GM19035 (cell line): ENCODE measurements around the gene CFAP410.
"Not testable (repeated sequence)": the region's sequence is repeated elsewhere in the genome, so short reads cannot be mapped to it uniquely, and the experiment has no call there.

ENCODE experiments used
- ATAC-seq: cut with Tn5 transposase; IDR thresholded peaks from one replicate; pipeline ENCODE4 v1.9.1; 2021; ENCODE audit not compliant: unreplicated experiment

The CFAP410 gene

GRCh38 chr21:44351535-44352252 is 12.5 kb upstream of the CFAP410 start:
- ATAC-seq = no peak

GRCh38 chr21:44350773-44351481 is 11.7 kb upstream of the CFAP410 start:
- ATAC-seq = no peak

GRCh38 chr21:44349847-44350772 is 10.9 kb upstream of the CFAP410 start:
- no peak for ATAC-seq

GRCh38 chr21:44349416-44349846 is 10.2 kb upstream of the CFAP410 start:
- ATAC-seq = no peak

GRCh38 chr21:44348861-44349260 is 9.7 kb upstream of the CFAP410 start:
- no peak for ATAC-seq

- ATAC-seq = no peak
These were observed 8.8 kb upstream of the CFAP410 start for GRCh38 chr21:44347911-44348451.

GRCh38 chr21:44345495-44345894 is 6.3 kb upstream of the CFAP410 start:
- ATAC-seq = no peak

GRCh38 chr21:44344541-44345183 is 5.5 kb upstream of the CFAP410 start:
- ATAC-seq = no peak

- not testable (repeated sequence) for ATAC-seq
These were observed 3.8 kb upstream of the CFAP410 start for GRCh38 chr21:44342981-44343380.

- ATAC-seq = not testable (repeated sequence)
These were observed 2.7 kb upstream of the CFAP410 start for GRCh38 chr21:44341726-44342458.

GRCh38 chr21:44337941-44338895 is 972 bp downstream of the CFAP410 start:
- ATAC-seq = no peak

GRCh38 chr21:44337449-44337848 is 1.7 kb downstream of the CFAP410 start:
- no peak for ATAC-seq

- ATAC-seq = no peak
These were observed 3.7 kb downstream of the CFAP410 start for GRCh38 chr21:44335266-44336059.

GRCh38 chr21:44334329-44335030 is 4.7 kb downstream of the CFAP410 start:
- ATAC-seq = no peak

- ATAC-seq = no peak
These were observed 5.5 kb downstream of the CFAP410 start for GRCh38 chr21:44333509-44334328.

GRCh38 chr21:44332965-44333364 is 6.2 kb downstream of the CFAP410 start:
- no peak for ATAC-seq

GRCh38 chr21:44332383-44332782 is 6.8 kb downstream of the CFAP410 start:
- ATAC-seq = no peak
